Erythroblast (primary cell): Measurements from ENCODE around the gene LONP2.

ENCODE experiments used
- GATA1 ChIP-seq: IDR thresholded peaks from 2 replicates; pipeline ENCODE4 v1.6.1; 2011; ENCODE audit warnings: low read depth, mild to moderate bottlenecking, control low read depth, low read length, moderate library complexity
- POLR2A ChIP-seq: IDR thresholded peaks from 2 replicates; pipeline ENCODE4 v1.6.1; 2011; ENCODE audit warnings: mild to moderate bottlenecking, low read length

GRCh38 chr16:48366165-48367093, 122.3 kb downstream of the LONP2 start:
- TF ChIP-seq GATA1 (no peak), POLR2A (no peak)
